Stimulated activated CD4-positive, alpha-beta T cell treated with anti-CD3 and anti-CD28 coated beads, Interleukin-1b, Interleukin-23, amount 100 ng/mL, for 24 hours (primary cell): ENCODE results near the gene CDC5L.
"Not testable (repeated sequence)": the region's sequence is repeated elsewhere in the genome, so short reads cannot be mapped to it uniquely, and the experiment has no call there.

Source experiments
- DNase-seq, 4 experiments: peaks; one replicate each; pipeline ENCODE4 v3.0.0-alpha.2; 2020; ENCODE audit warnings: low read depth in 4 of 4, low spot score in 1 of 4

The CDC5L gene

GRCh38 chr6:44411141-44411540 lies 23.6 kb downstream of the CDC5L start:
- no peak for DNase-seq

- DNase-seq, result no peak
Measured at GRCh38 chr6:44415449-44415848, 27.9 kb downstream of the CDC5L start.

GRCh38 chr6:44415873-44416502 lies 28.5 kb downstream of the CDC5L start:
- DNase-seq, result no peak

GRCh38 chr6:44422531-44422930 lies 35.0 kb downstream of the CDC5L start:
- no peak for DNase-seq

GRCh38 chr6:44423306-44423705 lies 35.8 kb downstream of the CDC5L start:
- DNase-seq, result no peak

- DNase-seq, result no peak
Measured at GRCh38 chr6:44425951-44426350, 38.4 kb downstream of the CDC5L start.

GRCh38 chr6:44428682-44429081 lies 41.2 kb downstream of the CDC5L start:
- DNase-seq, result no peak

GRCh38 chr6:44430326-44430725 lies 42.8 kb downstream of the CDC5L start:
- DNase-seq, result no peak

GRCh38 chr6:44431118-44431725 lies 43.7 kb downstream of the CDC5L start:
- DNase-seq, result peak; percentile 6 to 13 (median 11)

- no peak for DNase-seq
Measured at GRCh38 chr6:44432227-44432626, 44.7 kb downstream of the CDC5L start.

- no peak for DNase-seq
Measured at GRCh38 chr6:44432726-44433125, 45.2 kb downstream of the CDC5L start.

- no peak for DNase-seq
Measured at GRCh38 chr6:44435500-44435899, 48.0 kb downstream of the CDC5L start.

- DNase-seq, result no peak
Measured at GRCh38 chr6:44438827-44439226, 51.3 kb downstream of the CDC5L start.

GRCh38 chr6:44439270-44440045 lies 52.0 kb downstream of the CDC5L start:
- no peak for DNase-seq

- no peak for DNase-seq
Measured at GRCh38 chr6:44441091-44441855, 53.8 kb downstream of the CDC5L start.

GRCh38 chr6:44442236-44442635 lies 54.7 kb downstream of the CDC5L start:
- no peak for DNase-seq

- DNase-seq, result no peak
Measured at GRCh38 chr6:44442833-44443444, 55.4 kb downstream of the CDC5L start.

- no peak for DNase-seq
Measured at GRCh38 chr6:44444853-44445252, 57.3 kb downstream of the CDC5L start.

- no peak for DNase-seq
Measured at GRCh38 chr6:44446626-44447300, 59.3 kb downstream of the CDC5L start.

- not testable (repeated sequence) for DNase-seq
Measured at GRCh38 chr6:44449181-44449580, 61.7 kb downstream of the CDC5L start.
